H1 (cell line): Measurements from ENCODE around the gene TOM1L2.

Experiments used
- BCL11A ChIP-seq, 2 experiments: IDR thresholded peaks; one replicate each; pipeline ENCODE4 v1.6.1; 2011; ENCODE audit warnings: low read depth in 2 of 2, low read length in 2 of 2, mild to moderate bottlenecking in 2 of 2
- CBX5 ChIP-seq: fragments of 300-800, 300-1000 bp; sonication (generic); IDR thresholded peaks from 2 replicates; pipeline ENCODE4 v1.7.1; 2016; ENCODE audit warnings: antibody characterized with exemption, low read length, low read depth
- CEBPB ChIP-seq: IDR thresholded peaks from 2 replicates; pipeline ENCODE4 v1.6.1; 2012; ENCODE audit warnings: low read depth, low read length
- CHD2 ChIP-seq: IDR thresholded peaks from 2 replicates; pipeline ENCODE4 v1.6.1; 2012; ENCODE audit warnings: low read length, improper control_type of control experiment
- EP300 ChIP-seq, 2 experiments: IDR thresholded peaks; 1 replicate in 1 of 2; 2 replicates in 1 of 2; pipeline ENCODE4 v1.6.1; 2011 to 2012; ENCODE audit warnings: low read depth in 2 of 2, low read length in 2 of 2, mild to moderate bottlenecking in 2 of 2, borderline replicate concordance in 1 of 2, inconsistent platforms in 1 of 2, moderate library complexity in 1 of 2
- JUND ChIP-seq: IDR thresholded peaks from 2 replicates; pipeline ENCODE4 v1.6.1; 2011; ENCODE audit warnings: mild to moderate bottlenecking, improper control_type of control experiment, low read length
- POLR2A ChIP-seq, 2 experiments: IDR thresholded peaks; 1 replicate in 1 of 2; 2 replicates in 1 of 2; pipeline ENCODE4 v1.6.1; 2011; ENCODE audit warnings: low read depth in 2 of 2, low read length in 2 of 2, mild to moderate bottlenecking in 2 of 2; ENCODE audit errors: control extremely low read depth in 1 of 2
- POLR2AphosphoS5 ChIP-seq: IDR thresholded peaks from 2 replicates; pipeline ENCODE4 v1.6.1; 2011; ENCODE audit warnings: low read depth, low read length
- TF ChIP-seq, protein P1 (sequence below), 3 experiments: IDR thresholded peaks; 1 replicate in 2 of 3; 2 replicates in 1 of 3; pipeline versions ENCODE4 v1.5.1 to v1.6.1; 2011; ENCODE audit warnings: low read length in 3 of 3, mild to moderate bottlenecking in 3 of 3, inconsistent platforms in 2 of 3, low read depth in 1 of 3, moderate library complexity in 1 of 3; ENCODE audit not compliant: insufficient read depth in 1 of 3; ENCODE audit errors: control extremely low read depth in 1 of 3
- TF ChIP-seq, protein P2 (sequence below): fragments of 300-600 bp; sonication (generic); IDR thresholded peaks from 2 replicates; pipeline ENCODE4 v1.7.1; 2012; ENCODE audit warnings: low read length, moderate library complexity, mild to moderate bottlenecking, inconsistent platforms; ENCODE audit not compliant: insufficient replicate concordance

DNA sequence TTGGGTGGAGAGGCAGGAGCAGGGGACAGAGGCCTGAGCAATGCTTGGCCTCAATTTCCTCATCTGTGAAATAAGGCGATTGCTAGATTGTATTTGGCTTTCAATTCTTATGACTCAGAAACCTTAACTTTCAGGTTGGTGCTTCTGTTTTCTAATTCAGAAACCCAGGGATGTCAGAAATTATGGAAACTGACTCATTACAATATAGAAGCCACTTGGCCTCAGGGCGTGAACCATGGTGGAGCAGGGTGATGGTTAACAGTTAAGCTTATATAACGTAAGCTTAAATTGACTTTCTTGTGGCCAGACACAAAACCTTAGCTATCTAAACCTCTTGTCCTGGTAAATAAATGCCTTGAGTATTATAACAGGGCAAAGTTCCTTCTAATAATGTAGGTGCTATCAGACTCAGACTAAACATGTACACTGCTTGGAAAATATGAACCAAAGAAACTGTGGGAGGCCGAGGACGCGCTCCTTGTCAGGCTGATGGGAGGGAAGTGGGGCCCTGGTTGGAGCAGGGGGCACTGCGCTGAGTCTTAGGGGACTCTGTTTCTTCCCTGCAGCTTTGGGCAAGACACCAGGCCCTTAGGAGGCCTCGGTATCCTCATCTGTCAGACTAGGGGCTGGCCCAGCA lies 118.3 kb downstream of the TOM1L2 start:
- TF ChIP-seq, protein P1, sequence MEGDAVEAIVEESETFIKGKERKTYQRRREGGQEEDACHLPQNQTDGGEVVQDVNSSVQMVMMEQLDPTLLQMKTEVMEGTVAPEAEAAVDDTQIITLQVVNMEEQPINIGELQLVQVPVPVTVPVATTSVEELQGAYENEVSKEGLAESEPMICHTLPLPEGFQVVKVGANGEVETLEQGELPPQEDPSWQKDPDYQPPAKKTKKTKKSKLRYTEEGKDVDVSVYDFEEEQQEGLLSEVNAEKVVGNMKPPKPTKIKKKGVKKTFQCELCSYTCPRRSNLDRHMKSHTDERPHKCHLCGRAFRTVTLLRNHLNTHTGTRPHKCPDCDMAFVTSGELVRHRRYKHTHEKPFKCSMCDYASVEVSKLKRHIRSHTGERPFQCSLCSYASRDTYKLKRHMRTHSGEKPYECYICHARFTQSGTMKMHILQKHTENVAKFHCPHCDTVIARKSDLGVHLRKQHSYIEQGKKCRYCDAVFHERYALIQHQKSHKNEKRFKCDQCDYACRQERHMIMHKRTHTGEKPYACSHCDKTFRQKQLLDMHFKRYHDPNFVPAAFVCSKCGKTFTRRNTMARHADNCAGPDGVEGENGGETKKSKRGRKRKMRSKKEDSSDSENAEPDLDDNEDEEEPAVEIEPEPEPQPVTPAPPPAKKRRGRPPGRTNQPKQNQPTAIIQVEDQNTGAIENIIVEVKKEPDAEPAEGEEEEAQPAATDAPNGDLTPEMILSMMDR (IDR thresholded peaks at IDR 0.05; ENCODE audit: control extremely low read depth in 1 of 3, insufficient read depth in 1 of 3, low read depth in 1 of 3, low read length in 3 of 3) = no peak
- TF ChIP-seq CBX5 = no peak
- TF ChIP-seq CEBPB = no peak
- TF ChIP-seq, protein P2, sequence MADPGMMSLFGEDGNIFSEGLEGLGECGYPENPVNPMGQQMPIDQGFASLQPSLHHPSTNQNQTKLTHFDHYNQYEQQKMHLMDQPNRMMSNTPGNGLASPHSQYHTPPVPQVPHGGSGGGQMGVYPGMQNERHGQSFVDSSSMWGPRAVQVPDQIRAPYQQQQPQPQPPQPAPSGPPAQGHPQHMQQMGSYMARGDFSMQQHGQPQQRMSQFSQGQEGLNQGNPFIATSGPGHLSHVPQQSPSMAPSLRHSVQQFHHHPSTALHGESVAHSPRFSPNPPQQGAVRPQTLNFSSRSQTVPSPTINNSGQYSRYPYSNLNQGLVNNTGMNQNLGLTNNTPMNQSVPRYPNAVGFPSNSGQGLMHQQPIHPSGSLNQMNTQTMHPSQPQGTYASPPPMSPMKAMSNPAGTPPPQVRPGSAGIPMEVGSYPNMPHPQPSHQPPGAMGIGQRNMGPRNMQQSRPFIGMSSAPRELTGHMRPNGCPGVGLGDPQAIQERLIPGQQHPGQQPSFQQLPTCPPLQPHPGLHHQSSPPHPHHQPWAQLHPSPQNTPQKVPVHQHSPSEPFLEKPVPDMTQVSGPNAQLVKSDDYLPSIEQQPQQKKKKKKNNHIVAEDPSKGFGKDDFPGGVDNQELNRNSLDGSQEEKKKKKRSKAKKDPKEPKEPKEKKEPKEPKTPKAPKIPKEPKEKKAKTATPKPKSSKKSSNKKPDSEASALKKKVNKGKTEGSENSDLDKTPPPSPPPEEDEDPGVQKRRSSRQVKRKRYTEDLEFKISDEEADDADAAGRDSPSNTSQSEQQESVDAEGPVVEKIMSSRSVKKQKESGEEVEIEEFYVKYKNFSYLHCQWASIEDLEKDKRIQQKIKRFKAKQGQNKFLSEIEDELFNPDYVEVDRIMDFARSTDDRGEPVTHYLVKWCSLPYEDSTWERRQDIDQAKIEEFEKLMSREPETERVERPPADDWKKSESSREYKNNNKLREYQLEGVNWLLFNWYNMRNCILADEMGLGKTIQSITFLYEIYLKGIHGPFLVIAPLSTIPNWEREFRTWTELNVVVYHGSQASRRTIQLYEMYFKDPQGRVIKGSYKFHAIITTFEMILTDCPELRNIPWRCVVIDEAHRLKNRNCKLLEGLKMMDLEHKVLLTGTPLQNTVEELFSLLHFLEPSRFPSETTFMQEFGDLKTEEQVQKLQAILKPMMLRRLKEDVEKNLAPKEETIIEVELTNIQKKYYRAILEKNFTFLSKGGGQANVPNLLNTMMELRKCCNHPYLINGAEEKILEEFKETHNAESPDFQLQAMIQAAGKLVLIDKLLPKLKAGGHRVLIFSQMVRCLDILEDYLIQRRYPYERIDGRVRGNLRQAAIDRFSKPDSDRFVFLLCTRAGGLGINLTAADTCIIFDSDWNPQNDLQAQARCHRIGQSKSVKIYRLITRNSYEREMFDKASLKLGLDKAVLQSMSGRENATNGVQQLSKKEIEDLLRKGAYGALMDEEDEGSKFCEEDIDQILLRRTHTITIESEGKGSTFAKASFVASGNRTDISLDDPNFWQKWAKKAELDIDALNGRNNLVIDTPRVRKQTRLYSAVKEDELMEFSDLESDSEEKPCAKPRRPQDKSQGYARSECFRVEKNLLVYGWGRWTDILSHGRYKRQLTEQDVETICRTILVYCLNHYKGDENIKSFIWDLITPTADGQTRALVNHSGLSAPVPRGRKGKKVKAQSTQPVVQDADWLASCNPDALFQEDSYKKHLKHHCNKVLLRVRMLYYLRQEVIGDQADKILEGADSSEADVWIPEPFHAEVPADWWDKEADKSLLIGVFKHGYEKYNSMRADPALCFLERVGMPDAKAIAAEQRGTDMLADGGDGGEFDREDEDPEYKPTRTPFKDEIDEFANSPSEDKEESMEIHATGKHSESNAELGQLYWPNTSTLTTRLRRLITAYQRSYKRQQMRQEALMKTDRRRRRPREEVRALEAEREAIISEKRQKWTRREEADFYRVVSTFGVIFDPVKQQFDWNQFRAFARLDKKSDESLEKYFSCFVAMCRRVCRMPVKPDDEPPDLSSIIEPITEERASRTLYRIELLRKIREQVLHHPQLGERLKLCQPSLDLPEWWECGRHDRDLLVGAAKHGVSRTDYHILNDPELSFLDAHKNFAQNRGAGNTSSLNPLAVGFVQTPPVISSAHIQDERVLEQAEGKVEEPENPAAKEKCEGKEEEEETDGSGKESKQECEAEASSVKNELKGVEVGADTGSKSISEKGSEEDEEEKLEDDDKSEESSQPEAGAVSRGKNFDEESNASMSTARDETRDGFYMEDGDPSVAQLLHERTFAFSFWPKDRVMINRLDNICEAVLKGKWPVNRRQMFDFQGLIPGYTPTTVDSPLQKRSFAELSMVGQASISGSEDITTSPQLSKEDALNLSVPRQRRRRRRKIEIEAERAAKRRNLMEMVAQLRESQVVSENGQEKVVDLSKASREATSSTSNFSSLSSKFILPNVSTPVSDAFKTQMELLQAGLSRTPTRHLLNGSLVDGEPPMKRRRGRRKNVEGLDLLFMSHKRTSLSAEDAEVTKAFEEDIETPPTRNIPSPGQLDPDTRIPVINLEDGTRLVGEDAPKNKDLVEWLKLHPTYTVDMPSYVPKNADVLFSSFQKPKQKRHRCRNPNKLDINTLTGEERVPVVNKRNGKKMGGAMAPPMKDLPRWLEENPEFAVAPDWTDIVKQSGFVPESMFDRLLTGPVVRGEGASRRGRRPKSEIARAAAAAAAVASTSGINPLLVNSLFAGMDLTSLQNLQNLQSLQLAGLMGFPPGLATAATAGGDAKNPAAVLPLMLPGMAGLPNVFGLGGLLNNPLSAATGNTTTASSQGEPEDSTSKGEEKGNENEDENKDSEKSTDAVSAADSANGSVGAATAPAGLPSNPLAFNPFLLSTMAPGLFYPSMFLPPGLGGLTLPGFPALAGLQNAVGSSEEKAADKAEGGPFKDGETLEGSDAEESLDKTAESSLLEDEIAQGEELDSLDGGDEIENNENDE = no peak
- TF ChIP-seq JUND = no peak
- no peak for TF ChIP-seq CHD2
- no peak for TF ChIP-seq BCL11A (IDR thresholded peaks at IDR 0.05; ENCODE audit: low read depth in 2 of 2, low read length in 2 of 2)
- TF ChIP-seq POLR2AphosphoS5 = no peak
- TF ChIP-seq EP300 (IDR thresholded peaks at IDR 0.05; ENCODE audit: borderline replicate concordance in 1 of 2, low read depth in 2 of 2, low read length in 2 of 2) = no peak
- TF ChIP-seq POLR2A (IDR thresholded peaks at IDR 0.05; ENCODE audit: control extremely low read depth in 1 of 2, low read depth in 2 of 2, low read length in 2 of 2) = no peak
